H1 (cell line): ENCODE data around the gene APOBEC3G. TPM values are rescaled to one million over a fixed set of nuclear protein-coding genes. Genes with fewer than 3 reads are reported as not detected.

Experiments
- CEBPB ChIP-seq: IDR thresholded peaks from 2 replicates; pipeline ENCODE4 v1.6.1; 2012; ENCODE audit warnings: low read depth, low read length
- CHD1 ChIP-seq: IDR thresholded peaks from 2 replicates; pipeline ENCODE4 v1.6.1; 2012; ENCODE audit warnings: low read depth, low read length, improper control_type of control experiment
- E2F6 ChIP-seq: IDR thresholded peaks from 2 replicates; pipeline ENCODE4 v1.6.1; 2012; ENCODE audit warnings: inconsistent platforms
- KDM1A ChIP-seq: fragments of 200-600, 300-600 bp; sonication (generic); IDR thresholded peaks from 2 replicates; pipeline ENCODE4 v1.7.1; 2016; ENCODE audit warnings: mild to moderate bottlenecking, low read length, borderline replicate concordance
- POLR2A ChIP-seq, 2 experiments: IDR thresholded peaks; 1 replicate in 1 of 2; 2 replicates in 1 of 2; pipeline ENCODE4 v1.6.1; 2011; ENCODE audit warnings: low read depth in 2 of 2, low read length in 2 of 2, mild to moderate bottlenecking in 2 of 2; ENCODE audit errors: control extremely low read depth in 1 of 2
- RAD21 ChIP-seq, 2 experiments: IDR thresholded peaks in 1 of 2; conservative IDR thresholded peaks in 1 of 2; 2 replicates each; pipeline ENCODE4 v1.6.1; 2011; ENCODE audit warnings: low read depth in 2 of 2, low read length in 2 of 2, improper control_type of control experiment in 1 of 2, inconsistent platforms in 1 of 2, mild to moderate bottlenecking in 1 of 2, moderate library complexity in 1 of 2
- RBBP5 ChIP-seq: IDR thresholded peaks from 2 replicates; pipeline ENCODE4 v1.7.1; 2012; ENCODE audit warnings: low read depth, mild to moderate bottlenecking, inconsistent platforms, low read length, moderate library complexity, borderline replicate concordance
- SRF ChIP-seq: IDR thresholded peaks from 2 replicates; pipeline ENCODE4 v1.6.1; 2011; ENCODE audit warnings: mild to moderate bottlenecking, low read depth, low read length, moderate library complexity
- polyA plus RNA-seq, 7 experiments: library from polyadenylated mRNA; depleted of rRNA in 3 of 7; stranded (reverse) in 5 of 7; unstranded in 2 of 7; fragments of >200 nt in 5 of 7; fragments of 200-250 nt in 2 of 7; gene quantifications; 1 replicate in 5 of 7; 2 replicates in 1 of 7; 4 replicates in 1 of 7; pipeline versions ENCODE4 v1.2.1 to v1.2.3, GENCODE V29; 2011 to 2013; ENCODE audit warnings: missing spikeins in 2 of 7, mixed read lengths in 2 of 7
- total RNA-seq: library from RNA; stranded (reverse); fragmentation: NEBNext Ultra II Directional; extraction: Animal tissue kit (Norgen Biotek cat#: 25700); gene quantifications from 2 replicates; pipeline ENCODE4 v1.2.1, GENCODE V29; 2021
- TF ChIP-seq, protein P1 (sequence below): fragments of 300-600 bp; sonication (generic); IDR thresholded peaks from 2 replicates; pipeline ENCODE4 v1.7.1; 2012; ENCODE audit warnings: low read length, moderate library complexity, mild to moderate bottlenecking, inconsistent platforms; ENCODE audit not compliant: insufficient replicate concordance
- TF ChIP-seq, protein P2 (sequence below): IDR thresholded peaks from 2 replicates; pipeline ENCODE4 v1.6.1; 2012; ENCODE audit warnings: low read length, inconsistent platforms

The APOBEC3G gene
- total and polyA plus RNA-seq, 2 of the 8 experiments (the other 6 are each of a cell fraction or from before 2014, with no cell fraction given) = 1.7 to 2.0 TPM

GRCh38 chr22:39089928-39090327 lies 12.9 kb downstream of the APOBEC3G start (continued):
- TF ChIP-seq, protein P1, sequence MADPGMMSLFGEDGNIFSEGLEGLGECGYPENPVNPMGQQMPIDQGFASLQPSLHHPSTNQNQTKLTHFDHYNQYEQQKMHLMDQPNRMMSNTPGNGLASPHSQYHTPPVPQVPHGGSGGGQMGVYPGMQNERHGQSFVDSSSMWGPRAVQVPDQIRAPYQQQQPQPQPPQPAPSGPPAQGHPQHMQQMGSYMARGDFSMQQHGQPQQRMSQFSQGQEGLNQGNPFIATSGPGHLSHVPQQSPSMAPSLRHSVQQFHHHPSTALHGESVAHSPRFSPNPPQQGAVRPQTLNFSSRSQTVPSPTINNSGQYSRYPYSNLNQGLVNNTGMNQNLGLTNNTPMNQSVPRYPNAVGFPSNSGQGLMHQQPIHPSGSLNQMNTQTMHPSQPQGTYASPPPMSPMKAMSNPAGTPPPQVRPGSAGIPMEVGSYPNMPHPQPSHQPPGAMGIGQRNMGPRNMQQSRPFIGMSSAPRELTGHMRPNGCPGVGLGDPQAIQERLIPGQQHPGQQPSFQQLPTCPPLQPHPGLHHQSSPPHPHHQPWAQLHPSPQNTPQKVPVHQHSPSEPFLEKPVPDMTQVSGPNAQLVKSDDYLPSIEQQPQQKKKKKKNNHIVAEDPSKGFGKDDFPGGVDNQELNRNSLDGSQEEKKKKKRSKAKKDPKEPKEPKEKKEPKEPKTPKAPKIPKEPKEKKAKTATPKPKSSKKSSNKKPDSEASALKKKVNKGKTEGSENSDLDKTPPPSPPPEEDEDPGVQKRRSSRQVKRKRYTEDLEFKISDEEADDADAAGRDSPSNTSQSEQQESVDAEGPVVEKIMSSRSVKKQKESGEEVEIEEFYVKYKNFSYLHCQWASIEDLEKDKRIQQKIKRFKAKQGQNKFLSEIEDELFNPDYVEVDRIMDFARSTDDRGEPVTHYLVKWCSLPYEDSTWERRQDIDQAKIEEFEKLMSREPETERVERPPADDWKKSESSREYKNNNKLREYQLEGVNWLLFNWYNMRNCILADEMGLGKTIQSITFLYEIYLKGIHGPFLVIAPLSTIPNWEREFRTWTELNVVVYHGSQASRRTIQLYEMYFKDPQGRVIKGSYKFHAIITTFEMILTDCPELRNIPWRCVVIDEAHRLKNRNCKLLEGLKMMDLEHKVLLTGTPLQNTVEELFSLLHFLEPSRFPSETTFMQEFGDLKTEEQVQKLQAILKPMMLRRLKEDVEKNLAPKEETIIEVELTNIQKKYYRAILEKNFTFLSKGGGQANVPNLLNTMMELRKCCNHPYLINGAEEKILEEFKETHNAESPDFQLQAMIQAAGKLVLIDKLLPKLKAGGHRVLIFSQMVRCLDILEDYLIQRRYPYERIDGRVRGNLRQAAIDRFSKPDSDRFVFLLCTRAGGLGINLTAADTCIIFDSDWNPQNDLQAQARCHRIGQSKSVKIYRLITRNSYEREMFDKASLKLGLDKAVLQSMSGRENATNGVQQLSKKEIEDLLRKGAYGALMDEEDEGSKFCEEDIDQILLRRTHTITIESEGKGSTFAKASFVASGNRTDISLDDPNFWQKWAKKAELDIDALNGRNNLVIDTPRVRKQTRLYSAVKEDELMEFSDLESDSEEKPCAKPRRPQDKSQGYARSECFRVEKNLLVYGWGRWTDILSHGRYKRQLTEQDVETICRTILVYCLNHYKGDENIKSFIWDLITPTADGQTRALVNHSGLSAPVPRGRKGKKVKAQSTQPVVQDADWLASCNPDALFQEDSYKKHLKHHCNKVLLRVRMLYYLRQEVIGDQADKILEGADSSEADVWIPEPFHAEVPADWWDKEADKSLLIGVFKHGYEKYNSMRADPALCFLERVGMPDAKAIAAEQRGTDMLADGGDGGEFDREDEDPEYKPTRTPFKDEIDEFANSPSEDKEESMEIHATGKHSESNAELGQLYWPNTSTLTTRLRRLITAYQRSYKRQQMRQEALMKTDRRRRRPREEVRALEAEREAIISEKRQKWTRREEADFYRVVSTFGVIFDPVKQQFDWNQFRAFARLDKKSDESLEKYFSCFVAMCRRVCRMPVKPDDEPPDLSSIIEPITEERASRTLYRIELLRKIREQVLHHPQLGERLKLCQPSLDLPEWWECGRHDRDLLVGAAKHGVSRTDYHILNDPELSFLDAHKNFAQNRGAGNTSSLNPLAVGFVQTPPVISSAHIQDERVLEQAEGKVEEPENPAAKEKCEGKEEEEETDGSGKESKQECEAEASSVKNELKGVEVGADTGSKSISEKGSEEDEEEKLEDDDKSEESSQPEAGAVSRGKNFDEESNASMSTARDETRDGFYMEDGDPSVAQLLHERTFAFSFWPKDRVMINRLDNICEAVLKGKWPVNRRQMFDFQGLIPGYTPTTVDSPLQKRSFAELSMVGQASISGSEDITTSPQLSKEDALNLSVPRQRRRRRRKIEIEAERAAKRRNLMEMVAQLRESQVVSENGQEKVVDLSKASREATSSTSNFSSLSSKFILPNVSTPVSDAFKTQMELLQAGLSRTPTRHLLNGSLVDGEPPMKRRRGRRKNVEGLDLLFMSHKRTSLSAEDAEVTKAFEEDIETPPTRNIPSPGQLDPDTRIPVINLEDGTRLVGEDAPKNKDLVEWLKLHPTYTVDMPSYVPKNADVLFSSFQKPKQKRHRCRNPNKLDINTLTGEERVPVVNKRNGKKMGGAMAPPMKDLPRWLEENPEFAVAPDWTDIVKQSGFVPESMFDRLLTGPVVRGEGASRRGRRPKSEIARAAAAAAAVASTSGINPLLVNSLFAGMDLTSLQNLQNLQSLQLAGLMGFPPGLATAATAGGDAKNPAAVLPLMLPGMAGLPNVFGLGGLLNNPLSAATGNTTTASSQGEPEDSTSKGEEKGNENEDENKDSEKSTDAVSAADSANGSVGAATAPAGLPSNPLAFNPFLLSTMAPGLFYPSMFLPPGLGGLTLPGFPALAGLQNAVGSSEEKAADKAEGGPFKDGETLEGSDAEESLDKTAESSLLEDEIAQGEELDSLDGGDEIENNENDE = no peak
- TF ChIP-seq POLR2A (IDR thresholded peaks at IDR 0.05; ENCODE audit: control extremely low read depth in 1 of 2, low read depth in 2 of 2, low read length in 2 of 2) = no peak
- no peak for TF ChIP-seq RBBP5
- TF ChIP-seq E2F6 = no peak
- no peak for TF ChIP-seq SRF
- TF ChIP-seq CEBPB = no peak
- TF ChIP-seq RAD21 (IDR thresholded peaks at IDR 0.05 in 1 of 2, conservative IDR thresholded peaks at IDR 0.05 in 1 of 2; ENCODE audit: low read depth in 2 of 2, low read length in 2 of 2) = no peak
- TF ChIP-seq, protein P2, sequence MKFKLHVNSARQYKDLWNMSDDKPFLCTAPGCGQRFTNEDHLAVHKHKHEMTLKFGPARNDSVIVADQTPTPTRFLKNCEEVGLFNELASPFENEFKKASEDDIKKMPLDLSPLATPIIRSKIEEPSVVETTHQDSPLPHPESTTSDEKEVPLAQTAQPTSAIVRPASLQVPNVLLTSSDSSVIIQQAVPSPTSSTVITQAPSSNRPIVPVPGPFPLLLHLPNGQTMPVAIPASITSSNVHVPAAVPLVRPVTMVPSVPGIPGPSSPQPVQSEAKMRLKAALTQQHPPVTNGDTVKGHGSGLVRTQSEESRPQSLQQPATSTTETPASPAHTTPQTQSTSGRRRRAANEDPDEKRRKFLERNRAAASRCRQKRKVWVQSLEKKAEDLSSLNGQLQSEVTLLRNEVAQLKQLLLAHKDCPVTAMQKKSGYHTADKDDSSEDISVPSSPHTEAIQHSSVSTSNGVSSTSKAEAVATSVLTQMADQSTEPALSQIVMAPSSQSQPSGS = no peak
- TF ChIP-seq KDM1A = no peak
- no peak for TF ChIP-seq CHD1
